H1 (cell line): ENCODE measurements around the gene ANKRD65. TPM values are rescaled to one million over a fixed set of nuclear protein-coding genes. Genes with fewer than 3 reads are reported as not detected.

Experiments used
- CTCF ChIA-PET: fragments of 300-600 bp; sonication (Branson Sonifier 250); formaldehyde crosslinking; loops from one replicate; lab custom pipeline; 2021; ENCODE audit not compliant: partially characterized antibody; lab: Charles Lee
- POLR2A ChIA-PET: fragments of 300-600 bp; sonication (Branson Sonifier 250); formaldehyde crosslinking; loops from one replicate; lab custom pipeline; 2021; ENCODE audit warnings: inconsistent platforms; ENCODE audit not compliant: partially characterized antibody; lab: Charles Lee
- DNase-seq, 2 experiments: peaks; one replicate each; pipeline versions ENCODE4 v3.0.0 to v3.0.0-alpha.2; 2010 to 2022; ENCODE audit warnings: low spot score in 2 of 2, low read depth in 1 of 2, mixed read lengths in 1 of 2
- FAIRE-seq: peaks from 2 replicates; lab custom pipeline; 2011; peaks lifted over from hg19 to GRCh38; lab: Jason Lieb, UNC
- H2AFZ ChIP-seq: 2 replicates; pipeline ENCODE4 v1.8.1; 2012; ENCODE audit warnings: low read length, inconsistent platforms
- H2AK5ac ChIP-seq: 2 replicates; pipeline ENCODE4 v1.6.1; 2013; ENCODE audit warnings: low read depth, low read length
- H2BK120ac ChIP-seq: replicated peaks from 2 replicates; pipeline ENCODE3; 2013; ENCODE audit warnings: low read depth, low read length, inconsistent platforms
- H2BK12ac ChIP-seq: 2 replicates; pipeline ENCODE4 v1.6.1; 2013; ENCODE audit warnings: low read depth, low read length
- H2BK15ac ChIP-seq: 2 replicates; pipeline ENCODE4 v1.6.1; 2013; ENCODE audit warnings: low read length
- H2BK20ac ChIP-seq: 2 replicates; pipeline ENCODE4 v1.6.1; 2013; ENCODE audit warnings: low read length
- H2BK5ac ChIP-seq: 2 replicates; pipeline ENCODE4 v1.6.1; 2013; ENCODE audit warnings: low read depth, low read length
- H3K14ac ChIP-seq: 2 replicates; pipeline ENCODE4 v1.6.1; 2013; ENCODE audit warnings: inconsistent platforms; ENCODE audit not compliant: insufficient read length
- H3K18ac ChIP-seq: 2 replicates; pipeline ENCODE4 v1.6.1; 2013; ENCODE audit warnings: low read length; ENCODE audit errors: extremely low read depth
- H3K23ac ChIP-seq: 2 replicates; pipeline ENCODE4 v1.6.1; 2013; ENCODE audit warnings: inconsistent platforms; ENCODE audit not compliant: insufficient read length
- H3K23me2 ChIP-seq: 2 replicates; pipeline ENCODE4 v1.6.1; 2013; ENCODE audit warnings: low read depth, low read length
- H3K27ac ChIP-seq: 2 replicates; pipeline ENCODE4 v1.6.1; 2011; ENCODE audit warnings: low read depth, low read length, inconsistent platforms
- H3K27me3 ChIP-seq, 4 experiments: replicated peaks in 1 of 4; 1 replicate in 1 of 4; 2 replicates in 3 of 4; pipeline versions ENCODE4 v1.6.1 to v1.8.1; 2011 to 2013; ENCODE audit warnings: low read length in 3 of 4, mild to moderate bottlenecking in 3 of 4, inconsistent platforms in 2 of 4, mixed read lengths in 2 of 4, moderate library complexity in 1 of 4; ENCODE audit not compliant: control insufficient read depth in 3 of 4, insufficient read depth in 3 of 4; ENCODE audit errors: extremely low read depth in 1 of 4
- H3K36me3 ChIP-seq, 4 experiments: 2 replicates each; pipeline versions ENCODE4 v1.6.1 to v1.8.1; 2011 to 2013; ENCODE audit warnings: mild to moderate bottlenecking in 4 of 4, low read length in 3 of 4, moderate library complexity in 2 of 4, control low read depth in 1 of 4, inconsistent platforms in 1 of 4; ENCODE audit not compliant: insufficient read depth in 4 of 4, control insufficient read depth in 2 of 4
- H3K4ac ChIP-seq: replicated peaks from 2 replicates; pipeline ENCODE3; 2013; ENCODE audit warnings: low read length, low read depth, mixed read lengths, inconsistent platforms; ENCODE audit not compliant: insufficient read length
- H3K4me1 ChIP-seq, 4 experiments: replicated peaks in 1 of 4; 1 replicate in 1 of 4; 2 replicates in 3 of 4; pipeline versions ENCODE4 v1.6.1 to v1.8.1; 2011 to 2013; ENCODE audit warnings: low read length in 3 of 4, inconsistent platforms in 2 of 4, mixed read lengths in 1 of 4; ENCODE audit not compliant: insufficient read depth in 4 of 4, control insufficient read depth in 3 of 4
- H3K4me2 ChIP-seq, 2 experiments: 2 replicates each; pipeline versions ENCODE4 v1.6.1 to v1.8.1; 2011 to 2013; ENCODE audit warnings: low read depth in 2 of 2, low read length in 2 of 2, control low read depth in 1 of 2, inconsistent platforms in 1 of 2, mild to moderate bottlenecking in 1 of 2; ENCODE audit not compliant: insufficient read depth in 1 of 2
- H3K4me3 ChIP-seq, 4 experiments: fragments of 200-600, 300-600 bp in 1 of 4; sonication (generic), shearing (Covaris generic), sonication (Bioruptor Twin) in 1 of 4; 2 replicates each; pipeline versions ENCODE4 v1.5.1 to v1.8.1; 2011 to 2016; ENCODE audit warnings: low read length in 4 of 4, low read depth in 3 of 4, control low read depth in 2 of 4, inconsistent platforms in 2 of 4, mild to moderate bottlenecking in 2 of 4, mixed read lengths in 1 of 4, moderate library complexity in 1 of 4; ENCODE audit not compliant: insufficient read depth in 2 of 4; ENCODE audit errors: extremely low read depth in 1 of 4
- H3K56ac ChIP-seq: replicated peaks from 2 replicates; pipeline ENCODE3; 2013; ENCODE audit warnings: low read depth, mild to moderate bottlenecking, mixed read lengths, low read length, inconsistent platforms; ENCODE audit not compliant: insufficient read length
- H3K79me1 ChIP-seq: 2 replicates; pipeline ENCODE4 v1.6.1; 2013; ENCODE audit warnings: low read depth, low read length, control low read depth
- H3K79me2 ChIP-seq, 2 experiments: 2 replicates each; pipeline versions ENCODE4 v1.6.1 to v1.8.1; 2012 to 2013; ENCODE audit warnings: low read length in 2 of 2, mild to moderate bottlenecking in 2 of 2, inconsistent platforms in 1 of 2; ENCODE audit not compliant: insufficient read depth in 2 of 2, control insufficient read depth in 1 of 2
- H3K9ac ChIP-seq, 4 experiments: replicated peaks in 1 of 4; 1 replicate in 1 of 4; 2 replicates in 3 of 4; pipeline versions ENCODE4 v1.6.1 to v1.8.1; 2011 to 2013; ENCODE audit warnings: low read depth in 3 of 4, low read length in 3 of 4, control low read depth in 2 of 4, mild to moderate bottlenecking in 2 of 4, moderate library complexity in 2 of 4, inconsistent platforms in 1 of 4; ENCODE audit errors: extremely low read depth in 1 of 4
- H3K9me3 ChIP-seq, 2 experiments: 2 replicates each; pipeline versions ENCODE4 v1.6.1 to v1.8.1; 2012 to 2013; ENCODE audit warnings: mild to moderate bottlenecking in 2 of 2, moderate library complexity in 2 of 2, control low read depth in 1 of 2, inconsistent platforms in 1 of 2, low read depth in 1 of 2, low read length in 1 of 2, mixed read lengths in 1 of 2; ENCODE audit not compliant: insufficient read depth in 2 of 2
- H4K20me1 ChIP-seq, 2 experiments: replicated peaks in 1 of 2; 2 replicates each; pipeline versions ENCODE3 to v1.8.1; 2011 to 2013; ENCODE audit warnings: inconsistent platforms in 2 of 2, low read length in 2 of 2, mild to moderate bottlenecking in 1 of 2; ENCODE audit not compliant: insufficient read depth in 2 of 2, control insufficient read depth in 1 of 2
- H4K5ac ChIP-seq: 2 replicates; pipeline ENCODE4 v1.6.1; 2013; ENCODE audit warnings: low read length, low read depth, mixed read lengths, inconsistent platforms; ENCODE audit not compliant: insufficient read length
- H4K8ac ChIP-seq: 2 replicates; pipeline ENCODE4 v1.8.0; 2013; ENCODE audit warnings: mild to moderate bottlenecking, moderate library complexity, low read length, inconsistent platforms; ENCODE audit not compliant: insufficient read depth; ENCODE audit errors: extremely low read depth
- H4K91ac ChIP-seq: replicated peaks from 2 replicates; pipeline ENCODE3; 2013; ENCODE audit warnings: low read length, mixed read lengths, inconsistent platforms; ENCODE audit not compliant: insufficient read length
- whole genome bisulfite sequencing, 2 experiments: shearing (Covaris generic) in 1 of 2; methylation state at CpG; one replicate each; pipeline versions ENCODE4 v1.1.6 to v1.1.7; 2013 to 2015; ENCODE audit warnings: low lambda C conversion rate in 2 of 2, mixed read lengths in 2 of 2, inconsistent platforms in 1 of 2, low coverage in 1 of 2, missing lambda C conversion rate in 1 of 2; ENCODE audit not compliant: insufficient replicate concordance in 2 of 2, insufficient coverage in 1 of 2, insufficient read length in 1 of 2; ENCODE audit errors: extremely low coverage in 1 of 2, missing lambda C conversion rate in 1 of 2; 5-methylcytosine and 5-hydroxymethylcytosine counted together
- polyA plus RNA-seq, 7 experiments: library from polyadenylated mRNA; depleted of rRNA in 3 of 7; stranded (reverse) in 5 of 7; unstranded in 2 of 7; fragments of >200 nt in 5 of 7; fragments of 200-250 nt in 2 of 7; gene quantifications; 1 replicate in 5 of 7; 2 replicates in 1 of 7; 4 replicates in 1 of 7; pipeline versions ENCODE4 v1.2.1 to v1.2.3, GENCODE V29; 2011 to 2013; ENCODE audit warnings: missing spikeins in 2 of 7, mixed read lengths in 2 of 7
- total RNA-seq: library from RNA; stranded (reverse); fragmentation: NEBNext Ultra II Directional; extraction: Animal tissue kit (Norgen Biotek cat#: 25700); gene quantifications from 2 replicates; pipeline ENCODE4 v1.2.1, GENCODE V29; 2021

The ANKRD65 gene
- total and polyA plus RNA-seq, 2 of the 8 experiments (the other 6 are each of a cell fraction or from before 2014, with no cell fraction given) = 1.8 to 2.0 TPM

GRCh38 chr1:1385931-1386330 is 35.1 kb downstream of the ANKRD65 start:
- Histone ChIP-seq H2BK20ac (no peak overlapping the region), H4K20me1 (peaks cover 2 to 12% of the 10 kb centered on the region in 2 experiments), H3K79me2 (no peaks in the 10 kb centered on the region), H3K14ac (no peak overlapping the region), H3K18ac (no peak overlapping the region), H3K9me3 (no peaks in the 10 kb centered on the region), H3K79me1 (peaks cover 4% of the 10 kb centered on the region; the same call in 1 of the 2 replicates), H2BK120ac (no peak overlapping the region), H3K36me3 (peaks cover 34 to 58% (median 46%) of the 10 kb centered on the region in 4 experiments), H2BK5ac (no peak overlapping the region), H2AK5ac (no peak overlapping the region), H3K9ac (no peak overlapping the region), H3K4ac (no peak overlapping the region), H3K4me2 (no peak overlapping the region), H3K4me1 (no peaks in the 10 kb centered on the region; a peak in 2 of 7 replicates), H2BK15ac (no peak overlapping the region), H4K91ac (no peak overlapping the region), H2BK12ac (no peak overlapping the region), H3K56ac (no peak overlapping the region), H3K4me3 (no peak overlapping the region), H2AFZ (no peak overlapping the region), H3K27me3 (no peaks in the 10 kb centered on the region), H3K23me2 (peaks cover 2% of the 10 kb centered on the region; the same call in 1 of the 2 replicates), H4K5ac (no peak overlapping the region), H3K27ac (no peak overlapping the region), H4K8ac (no peak overlapping the region), H3K23ac (no peak overlapping the region)
- ChIA-PET CTCF (interaction anchor here (0.8 to 2.7 kb wide), 8 partner anchors 10 to 119 kb away, joined by 3 to 18 read pairs (median 3); partner anchors contain the start of gene CCNL2), POLR2A (interaction anchor here (0.6 to 33.4 kb wide), 8 partner anchors 2 to 153 kb away, joined by 3 to 719 read pairs (median 4); partner anchors contain the start of genes AURKAIP1, CCNL2 and MRPL20)
- DNase-seq = no peak
- WGBS, 2 experiments = 91% methylated on average over 8 of the region's 8 CpGs; no CpG with 5 or more reads in 1 of the 2 experiments
- FAIRE-seq = no peak
